HS-5 (cell line): ENCODE data around the gene ANLN.
"Not testable (repeated sequence)": the region's sequence is repeated elsewhere in the genome, so short reads cannot be mapped to it uniquely, and the experiment has no call there.

Experiments
- DNase-seq: peaks from one replicate; pipeline ENCODE4 v3.0.0-alpha.2; 2012; ENCODE audit warnings: low read depth

Gene ANLN

DNA sequence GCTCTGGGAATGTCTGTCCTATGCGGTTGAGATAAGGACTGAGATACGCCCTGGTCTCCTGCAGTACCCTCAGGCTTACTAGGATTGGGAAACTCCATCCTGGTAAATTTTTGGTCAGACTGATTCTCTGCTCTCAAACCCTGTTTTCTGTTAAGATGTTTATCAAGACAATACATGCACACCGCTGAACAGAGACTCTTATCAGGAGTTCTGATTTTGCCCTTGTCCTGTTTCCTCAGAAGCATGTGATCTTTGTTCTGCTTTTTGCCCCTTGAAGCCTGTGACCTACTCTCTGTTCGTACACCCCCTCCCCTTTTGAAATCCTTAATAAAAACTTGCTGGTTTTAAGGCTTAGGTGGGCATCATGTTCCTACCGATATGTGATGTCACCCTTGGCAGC is 76.3 kb downstream of the ANLN start:
- DNase-seq, result not testable (repeated sequence)

GRCh38 chr7:36468370-36469101 is 78.9 kb downstream of the ANLN start:
- no peak for DNase-seq

GRCh38 chr7:36469236-36469635 is 79.6 kb downstream of the ANLN start:
- DNase-seq, result no peak

- no peak for DNase-seq
Measured at GRCh38 chr7:36472141-36472729, 82.6 kb downstream of the ANLN start.

GRCh38 chr7:36473454-36474282 is 84.0 kb downstream of the ANLN start:
- DNase-seq, result no peak

- DNase-seq, result no peak
Measured at GRCh38 chr7:36474283-36475010, 84.8 kb downstream of the ANLN start.

GRCh38 chr7:36475011-36475342 is 85.3 kb downstream of the ANLN start:
- DNase-seq, result no peak

DNA sequence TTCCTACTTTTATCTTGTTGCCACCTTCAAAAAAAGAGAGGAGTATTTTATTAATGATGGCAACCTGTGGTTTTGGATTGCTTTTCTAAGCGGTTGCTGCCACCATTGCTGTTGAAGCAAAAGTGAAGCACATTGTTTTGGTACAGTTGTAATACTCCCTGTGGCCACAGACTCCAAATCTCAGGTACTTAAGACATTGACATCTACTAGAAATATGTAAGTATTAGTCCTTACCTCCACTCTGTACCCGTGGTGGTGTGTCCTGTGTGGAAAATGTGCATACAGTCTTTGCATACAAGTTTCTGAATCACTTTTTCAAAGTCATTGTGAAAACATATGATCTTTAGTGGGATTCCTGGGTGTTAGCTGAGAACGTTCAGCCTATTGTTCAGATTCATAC is 85.7 kb downstream of the ANLN start:
- DNase-seq, result no peak

DNA sequence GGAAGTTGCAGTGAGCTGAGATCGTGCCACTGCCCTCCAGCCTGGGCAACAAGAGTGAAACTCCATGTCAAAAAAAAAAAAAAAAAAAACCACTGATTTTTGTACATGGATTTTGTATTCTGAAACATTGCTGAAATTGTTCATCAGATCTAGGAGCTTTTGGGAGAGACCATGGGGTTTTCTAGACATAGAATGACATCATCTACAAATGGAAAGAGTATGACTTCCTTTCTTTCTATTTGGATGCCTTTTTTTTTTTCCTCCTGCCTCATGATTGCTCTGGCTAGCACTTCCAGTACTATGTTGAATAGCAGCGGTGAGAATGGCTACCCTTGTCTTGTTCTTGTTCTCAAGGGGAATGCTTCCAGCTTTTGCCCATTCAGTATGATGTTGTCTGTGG is 89.1 kb downstream of the ANLN start:
- no peak for DNase-seq

DNA sequence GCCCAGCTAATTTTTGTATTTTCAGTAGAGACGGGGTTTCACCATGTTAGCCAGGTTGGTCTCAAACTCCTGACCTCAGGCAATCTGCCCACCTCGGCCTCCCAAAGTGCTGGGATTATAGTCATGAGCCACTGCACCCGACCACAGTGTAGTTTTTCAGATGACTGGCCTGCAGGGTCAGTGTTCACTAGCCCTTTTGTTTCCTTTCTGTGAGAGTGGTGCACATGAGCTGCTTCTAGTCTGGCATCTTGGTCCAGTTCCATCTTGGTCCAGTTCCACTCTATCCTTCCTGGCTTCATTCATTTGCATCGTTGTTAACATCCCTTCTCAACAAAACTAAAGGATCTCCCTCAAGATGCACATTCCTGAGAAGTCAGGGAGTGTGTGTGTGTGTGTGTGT is 94.2 kb downstream of the ANLN start:
- DNase-seq, result not testable (repeated sequence)

DNA sequence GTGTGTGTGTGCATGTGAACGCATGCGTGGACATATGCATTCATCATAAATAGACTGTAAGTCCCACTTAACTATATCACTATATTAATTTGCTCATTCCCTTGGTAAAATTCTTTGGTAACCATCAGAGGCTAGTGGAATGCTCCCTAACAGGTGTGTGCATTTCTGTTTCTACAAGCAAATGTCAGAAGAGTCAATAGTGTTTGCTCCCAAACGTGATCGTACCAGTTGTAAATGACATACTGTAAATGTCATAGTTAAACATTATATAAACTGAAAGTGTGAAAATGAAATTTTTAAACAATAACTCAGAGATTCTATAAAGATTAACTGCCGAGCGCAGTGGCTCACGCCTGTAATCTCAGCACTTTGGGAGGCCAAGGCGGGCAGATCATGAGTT is 94.6 kb downstream of the ANLN start:
- no peak for DNase-seq

DNA sequence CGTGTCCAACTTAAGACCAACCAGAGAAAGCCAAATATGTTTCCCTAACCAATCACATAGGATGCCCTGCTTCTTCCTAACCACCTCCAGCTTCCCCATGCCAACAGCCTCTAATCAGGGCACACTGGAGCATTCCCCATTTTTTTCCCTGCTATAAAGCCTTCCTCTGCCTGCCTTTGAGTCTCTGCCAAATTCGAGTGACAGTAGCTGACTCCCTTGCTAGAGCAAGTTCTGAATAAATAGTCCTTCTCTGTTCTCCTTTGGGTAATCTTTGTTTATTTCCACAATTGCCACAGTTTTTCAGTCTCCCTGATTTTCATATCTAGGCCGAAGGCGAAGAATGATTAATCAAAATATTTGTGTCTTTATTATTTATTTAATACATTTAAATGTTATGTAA is 96.7 kb downstream of the ANLN start:
- DNase-seq, result no peak

DNA sequence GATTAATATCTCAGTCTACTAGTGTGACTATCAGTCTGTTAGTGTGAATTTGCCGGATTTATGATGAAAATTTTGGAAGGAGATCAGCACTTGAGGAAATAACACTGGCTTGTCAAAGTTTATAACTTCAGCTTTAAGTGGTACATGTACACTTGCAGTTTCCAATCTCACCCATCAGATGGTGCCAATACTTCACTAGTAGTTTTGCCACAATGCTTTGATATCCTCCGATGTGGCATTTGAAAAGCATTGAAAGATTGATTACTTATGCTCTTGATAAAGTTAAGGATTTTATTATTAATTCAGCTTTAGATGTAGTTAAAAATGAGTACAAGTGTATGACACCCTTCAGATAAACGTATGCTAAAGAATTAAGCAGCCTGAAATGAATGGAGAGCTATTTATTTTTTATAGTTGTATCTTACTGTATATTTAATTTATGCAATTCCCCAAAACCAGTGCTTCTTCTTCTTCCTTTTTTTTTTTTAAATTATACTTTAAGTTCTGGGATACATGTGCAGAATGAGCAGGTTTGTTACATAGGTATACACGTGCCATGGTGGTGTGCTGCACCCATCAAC is 98.2 kb downstream of the ANLN start:
- peak; percentile 57 for DNase-seq

- not testable (repeated sequence) for DNase-seq
Measured at GRCh38 chr7:36488672-36489071, 99.0 kb downstream of the ANLN start.

DNA sequence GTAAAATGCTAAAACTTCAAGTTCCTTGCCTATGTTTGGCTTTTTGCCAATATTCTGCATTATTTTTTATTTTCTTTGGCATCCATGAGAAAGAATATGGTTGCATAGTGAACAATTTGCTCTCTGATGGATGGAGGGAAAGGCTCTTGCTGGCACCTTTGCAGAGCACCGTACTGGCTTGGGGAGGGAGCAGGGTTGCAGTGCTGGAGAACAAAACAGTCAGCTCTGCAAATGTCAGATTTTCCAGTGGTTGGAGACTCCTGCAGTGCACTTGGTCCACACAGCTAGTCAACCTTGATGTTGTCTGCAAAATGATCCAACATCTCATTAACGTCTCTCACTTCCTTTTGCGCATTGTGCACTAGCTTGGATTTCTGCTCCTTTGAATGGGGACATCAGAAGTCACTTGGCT is 100.8 kb downstream of the ANLN start:
- no peak for DNase-seq

DNA sequence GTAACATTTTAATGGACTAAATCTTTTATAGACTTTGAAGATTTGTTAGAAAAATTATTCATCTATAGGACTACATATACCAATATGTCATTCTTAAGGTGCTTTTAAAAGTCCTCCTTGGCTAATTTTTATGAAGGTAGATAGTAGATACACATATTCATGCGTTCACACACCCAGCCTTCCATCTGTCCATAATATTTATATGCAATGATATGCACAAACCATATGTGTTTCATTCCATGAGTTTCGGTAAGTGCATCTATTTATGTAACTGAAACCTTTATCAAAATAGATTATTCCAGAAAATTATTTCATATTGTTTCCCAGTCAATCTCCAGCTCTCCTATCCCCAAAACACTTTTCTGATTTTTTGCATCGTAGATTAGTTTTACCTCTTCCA is 101.7 kb downstream of the ANLN start:
- DNase-seq, result no peak

DNA sequence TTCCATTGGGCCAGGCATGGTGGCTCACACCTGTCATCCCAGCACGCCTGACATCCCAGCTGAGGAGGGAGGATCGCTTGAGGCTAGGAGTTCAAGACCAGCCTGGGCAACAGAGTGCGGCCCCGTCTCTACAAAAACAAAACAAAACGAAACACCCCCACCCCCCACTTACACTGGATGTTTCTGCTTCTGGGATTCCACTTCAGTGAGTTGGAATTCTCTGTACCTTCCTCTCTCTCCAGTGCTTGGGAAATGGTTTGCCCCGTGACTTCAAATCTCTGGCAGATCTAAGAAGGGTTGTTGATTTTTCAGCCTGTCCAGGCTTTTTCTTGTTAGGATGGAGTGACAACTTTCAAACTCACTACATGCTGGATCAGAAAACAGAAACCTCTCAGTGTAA is 106.9 kb downstream of the ANLN start:
- no peak for DNase-seq

DNA sequence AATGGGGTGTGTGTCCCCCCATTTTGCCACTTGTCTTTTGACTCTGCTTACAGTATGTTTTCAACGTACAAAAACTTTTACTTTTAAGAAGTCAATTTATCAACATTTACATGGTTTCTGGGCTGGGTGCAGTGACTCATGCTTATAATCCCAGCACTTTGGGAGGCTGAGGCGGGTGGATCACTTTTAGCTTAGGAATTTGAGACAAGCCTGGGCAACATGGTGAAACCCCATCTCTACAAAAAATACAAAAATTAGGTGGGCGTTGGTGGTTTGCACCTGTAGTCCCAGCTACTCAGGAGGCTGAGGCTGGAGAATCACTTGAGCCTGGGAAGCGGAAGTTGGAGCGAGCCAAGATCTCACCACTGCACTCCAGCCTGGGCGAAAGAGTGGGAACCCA is 107.5 kb downstream of the ANLN start:
- not testable (repeated sequence) for DNase-seq

DNA sequence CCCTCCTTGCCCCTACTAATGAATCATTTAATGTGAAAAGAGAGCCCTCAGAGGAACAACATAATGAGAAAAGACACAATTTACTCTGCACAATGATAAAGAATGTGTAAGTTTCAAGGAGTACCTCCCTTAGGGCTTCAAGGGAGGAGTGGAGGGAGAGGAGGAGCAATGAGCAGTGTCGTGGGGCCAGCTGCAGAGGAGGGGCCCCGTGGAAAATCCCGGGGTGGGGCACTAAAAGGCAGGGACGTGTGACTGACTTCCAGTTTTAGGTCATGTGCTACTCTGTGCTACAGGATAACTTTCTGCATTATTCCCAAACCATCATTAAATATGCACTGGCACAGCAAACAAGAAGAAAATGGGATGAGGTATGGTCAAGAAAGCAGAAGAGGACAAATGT is 108.1 kb downstream of the ANLN start:
- DNase-seq, result no peak
